H7 (cell line): ENCODE measurements around the gene RBM39. TPM values are rescaled to one million over a fixed set of nuclear protein-coding genes. Genes with fewer than 3 reads are reported as not detected.

Experiments
- DNase-seq: peaks from one replicate; pipeline ENCODE4 v3.0.0; 2012
- H3K27me3 ChIP-seq: 2 replicates; pipeline ENCODE4 v1.6.0; 2011; ENCODE audit warnings: mild to moderate bottlenecking, low read length; ENCODE audit not compliant: control insufficient read depth, insufficient read depth
- H3K36me3 ChIP-seq: replicated peaks from 2 replicates; pipeline ENCODE4 v1.5.1; 2011; ENCODE audit warnings: low read length; ENCODE audit not compliant: control insufficient read depth, insufficient read depth
- H3K4me3 ChIP-seq: 2 replicates; pipeline ENCODE4 v1.5.1; 2011; ENCODE audit warnings: low read depth, mild to moderate bottlenecking, control low read depth, low read length, moderate library complexity; ENCODE audit not compliant: insufficient read depth
- total RNA-seq: library from RNA; depleted of rRNA; stranded (reverse); fragments of >200 nt; shearing (Covaris generic); gene quantifications from 2 replicates; pipeline ENCODE4 v1.2.3, GENCODE V29; 2014

RBM39 gene
- total RNA-seq, 1 experiment from 2014 or later: 181 TPM

GRCh38 chr20:35737865-35738333 lies 4.2 kb downstream of the RBM39 start:
- DNase-seq: no peak
- Histone ChIP-seq H3K36me3 (peaks cover 62% of the 10 kb centered on the region), H3K4me3 (no peak overlapping the region), H3K27me3 (no peaks in the 10 kb centered on the region)

- DNase-seq: no peak
- peaks cover 76% of the 10 kb centered on the region for H3K36me3 ChIP-seq
- no peaks in the 10 kb centered on the region for H3K27me3 ChIP-seq
- H3K4me3 ChIP-seq: no peak overlapping the region
Observed at GRCh38 chr20:35735826-35736470, 6.1 kb downstream of the RBM39 start.

DNA sequence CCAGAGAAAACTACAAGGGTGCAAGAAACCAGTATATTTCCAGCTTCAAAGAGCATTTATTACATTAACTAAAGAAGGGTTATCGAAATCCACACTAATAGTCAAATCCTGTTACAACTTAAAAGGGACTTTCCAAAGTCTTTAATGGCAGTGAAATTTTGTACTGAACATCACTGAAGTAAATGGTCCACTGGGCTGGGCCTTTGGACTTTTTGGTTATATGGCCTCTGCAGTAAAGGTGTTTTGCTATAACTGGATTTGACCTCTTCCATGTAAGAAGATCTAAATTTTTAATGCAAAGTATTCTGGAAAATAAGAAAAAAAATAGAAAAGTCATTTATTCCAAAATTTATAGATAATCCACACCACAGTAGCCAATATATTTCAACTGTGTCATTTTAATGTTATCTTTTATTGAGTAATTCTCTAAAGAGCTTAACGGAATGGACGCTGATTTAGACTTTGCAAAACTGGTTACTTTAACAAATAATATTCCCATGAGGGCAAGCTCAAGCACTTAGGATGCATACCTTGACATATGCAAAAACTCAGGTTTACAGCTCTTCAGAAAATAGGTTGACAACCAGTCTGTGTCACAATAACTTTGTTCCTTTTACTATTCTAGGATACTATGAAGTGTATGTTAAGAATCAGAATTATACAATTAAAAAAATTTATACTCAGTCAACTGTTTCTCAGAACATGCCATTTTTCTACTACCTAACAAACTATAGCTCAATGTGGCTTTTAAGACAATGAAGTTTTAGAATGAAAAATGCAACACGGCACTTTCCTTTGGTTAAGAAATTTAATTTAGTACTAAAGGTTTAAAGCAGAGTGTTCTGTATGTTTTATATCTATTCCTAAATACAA lies 7.0 kb downstream of the RBM39 start:
- DNase-seq: no peak
- no peak overlapping the region for H3K4me3 ChIP-seq
- peaks cover 80% of the 10 kb centered on the region for H3K36me3 ChIP-seq
- no peaks in the 10 kb centered on the region for H3K27me3 ChIP-seq

GRCh38 chr20:35734374-35734773 lies 7.7 kb downstream of the RBM39 start:
- H3K36me3 ChIP-seq: peaks cover 82% of the 10 kb centered on the region
- DNase-seq: no peak
- H3K27me3 ChIP-seq: no peaks in the 10 kb centered on the region
- no peak overlapping the region for H3K4me3 ChIP-seq

- no peak for DNase-seq
Observed at GRCh38 chr20:35732644-35732982, 9.4 kb downstream of the RBM39 start.

DNA sequence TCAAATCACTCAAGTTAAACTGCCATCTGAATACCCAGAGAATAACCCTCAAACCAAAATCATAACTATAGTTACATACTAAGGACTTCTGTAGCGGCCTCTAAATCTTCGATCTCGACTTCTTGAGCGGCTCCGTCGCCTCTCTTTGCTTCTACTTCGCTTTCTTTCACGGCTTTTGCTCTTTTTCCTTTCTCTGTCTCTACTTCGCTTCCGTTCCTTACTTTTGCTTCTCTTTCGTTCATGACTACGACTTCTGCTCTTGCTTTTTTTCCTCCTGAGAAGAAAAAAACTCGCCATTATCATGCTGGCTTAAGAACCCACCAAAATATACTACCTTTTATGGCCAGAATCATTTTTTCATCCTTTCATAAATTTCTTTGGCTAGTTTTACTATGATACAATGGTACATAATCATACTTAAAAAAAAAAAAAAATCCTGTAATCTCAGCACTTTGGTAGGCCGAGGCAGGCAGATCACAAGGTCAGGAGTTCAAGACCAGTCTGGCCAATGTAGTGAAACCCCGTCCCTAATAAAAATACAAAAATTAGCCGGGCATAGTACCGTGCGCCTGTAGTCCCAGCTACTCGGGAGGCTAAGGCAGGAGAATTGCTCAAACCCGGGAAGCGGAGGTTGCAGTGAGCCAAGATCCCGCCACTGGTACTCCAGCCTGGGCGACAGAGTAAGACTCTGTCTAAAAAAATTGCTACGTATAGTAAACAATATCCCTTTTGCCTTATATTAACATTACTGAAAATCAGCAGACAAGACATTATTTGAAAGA lies 10.0 kb downstream of the RBM39 start:
- peaks cover 76% of the 10 kb centered on the region for H3K36me3 ChIP-seq
- no peak for DNase-seq
- H3K27me3 ChIP-seq: no peaks in the 10 kb centered on the region
- H3K4me3 ChIP-seq: no peak overlapping the region

More at GRCh38 chr20:35732644-35732982, 9.4 kb downstream of the RBM39 start:
- Histone ChIP-seq H3K27me3 (no peaks in the 10 kb centered on the region), H3K36me3 (peaks cover 75% of the 10 kb centered on the region), H3K4me3 (no peak overlapping the region)

DNA sequence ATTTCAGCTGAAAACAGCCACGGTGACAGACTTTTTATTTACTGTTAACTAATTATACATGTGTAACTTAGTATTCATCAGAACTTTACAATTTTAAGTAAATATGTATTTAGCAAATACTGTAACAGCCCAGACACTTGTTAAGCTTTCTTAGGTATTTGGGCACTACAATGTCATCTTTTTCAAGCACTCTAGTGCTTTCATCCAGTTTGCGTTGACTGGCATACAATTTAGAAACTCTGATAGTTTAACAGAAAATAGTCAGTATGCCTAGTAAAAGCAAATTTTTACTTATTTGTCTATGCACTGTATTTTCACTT lies 10.6 kb downstream of the RBM39 start:
- Histone ChIP-seq H3K4me3 (no peak overlapping the region), H3K27me3 (no peaks in the 10 kb centered on the region), H3K36me3 (peaks cover 78% of the 10 kb centered on the region)
- DNase-seq: no peak

DNA sequence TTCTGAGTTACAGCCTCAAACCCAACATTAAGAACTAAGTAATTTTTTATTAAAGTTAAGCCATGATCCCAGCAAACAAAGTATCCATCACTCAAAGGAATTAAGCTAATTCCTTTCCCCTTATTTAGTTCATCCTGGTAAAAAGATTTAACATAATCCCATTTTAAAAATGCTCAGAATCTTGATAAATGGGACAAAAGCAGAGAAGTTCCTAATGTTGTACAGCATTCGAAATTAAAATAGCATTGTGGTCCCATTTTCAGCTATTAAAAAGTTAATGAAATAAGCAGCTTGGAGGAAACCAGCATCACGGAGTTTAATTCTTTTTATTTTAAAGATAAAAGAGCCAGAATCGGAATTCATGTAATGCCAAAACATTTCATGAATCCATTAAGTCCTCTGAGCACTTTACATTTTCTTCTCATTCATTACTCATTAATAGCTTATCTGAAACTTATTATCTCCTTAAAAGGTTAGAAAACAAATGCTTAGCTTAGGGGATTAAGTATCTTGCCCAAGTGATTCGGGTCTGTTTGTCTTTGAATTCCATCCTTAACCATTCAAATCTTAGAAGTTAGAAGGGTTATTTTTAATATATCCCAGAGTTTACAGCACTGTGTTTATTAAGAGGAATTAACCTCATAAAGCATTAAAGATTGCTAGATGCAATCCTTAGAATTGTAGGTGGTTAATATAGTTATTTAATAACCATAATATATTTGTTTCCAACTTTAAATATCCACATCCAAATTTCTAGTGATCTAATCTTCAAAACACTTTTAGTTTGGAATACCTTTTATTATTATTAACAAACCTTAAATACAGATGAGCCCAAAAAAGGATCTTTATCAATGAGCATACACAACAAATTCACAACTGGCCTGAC lies 11.2 kb downstream of the RBM39 start:
- H3K27me3 ChIP-seq: no peaks in the 10 kb centered on the region
- peaks cover 73% of the 10 kb centered on the region for H3K36me3 ChIP-seq
- no peak for DNase-seq
- H3K4me3 ChIP-seq: no peak overlapping the region

GRCh38 chr20:35729836-35730582 lies 12.1 kb downstream of the RBM39 start:
- no peak for DNase-seq
- Histone ChIP-seq H3K4me3 (no peak overlapping the region), H3K27me3 (no peaks in the 10 kb centered on the region), H3K36me3 (peaks cover 70% of the 10 kb centered on the region)

DNA sequence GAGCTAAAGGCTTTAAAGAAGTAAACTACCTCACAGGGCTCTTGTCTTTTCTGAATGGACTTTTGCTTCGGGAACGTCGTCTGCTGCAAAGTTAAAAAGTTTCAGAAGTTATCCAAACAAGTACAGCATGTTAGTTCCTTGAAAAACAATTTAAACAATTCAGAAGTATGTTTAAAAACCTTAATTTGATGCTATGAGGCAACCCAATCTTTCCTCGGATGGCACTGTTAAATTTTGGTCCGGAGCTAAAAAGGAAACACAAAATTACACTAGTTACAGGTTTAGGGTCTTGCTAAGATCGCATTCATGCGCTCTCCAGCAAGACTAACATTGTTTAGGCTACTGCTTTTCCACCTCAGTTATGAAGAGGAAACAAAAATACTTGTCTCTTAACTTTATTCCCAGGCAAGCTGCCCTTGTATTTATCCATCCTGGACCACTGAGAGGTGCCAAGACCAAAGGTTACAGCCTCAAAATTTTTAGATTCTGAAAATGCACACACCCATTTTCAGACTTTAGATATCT lies 12.7 kb downstream of the RBM39 start:
- no peak for DNase-seq
- H3K4me3 ChIP-seq: no peak overlapping the region
- H3K27me3 ChIP-seq: no peaks in the 10 kb centered on the region
- peaks cover 71% of the 10 kb centered on the region for H3K36me3 ChIP-seq

DNA sequence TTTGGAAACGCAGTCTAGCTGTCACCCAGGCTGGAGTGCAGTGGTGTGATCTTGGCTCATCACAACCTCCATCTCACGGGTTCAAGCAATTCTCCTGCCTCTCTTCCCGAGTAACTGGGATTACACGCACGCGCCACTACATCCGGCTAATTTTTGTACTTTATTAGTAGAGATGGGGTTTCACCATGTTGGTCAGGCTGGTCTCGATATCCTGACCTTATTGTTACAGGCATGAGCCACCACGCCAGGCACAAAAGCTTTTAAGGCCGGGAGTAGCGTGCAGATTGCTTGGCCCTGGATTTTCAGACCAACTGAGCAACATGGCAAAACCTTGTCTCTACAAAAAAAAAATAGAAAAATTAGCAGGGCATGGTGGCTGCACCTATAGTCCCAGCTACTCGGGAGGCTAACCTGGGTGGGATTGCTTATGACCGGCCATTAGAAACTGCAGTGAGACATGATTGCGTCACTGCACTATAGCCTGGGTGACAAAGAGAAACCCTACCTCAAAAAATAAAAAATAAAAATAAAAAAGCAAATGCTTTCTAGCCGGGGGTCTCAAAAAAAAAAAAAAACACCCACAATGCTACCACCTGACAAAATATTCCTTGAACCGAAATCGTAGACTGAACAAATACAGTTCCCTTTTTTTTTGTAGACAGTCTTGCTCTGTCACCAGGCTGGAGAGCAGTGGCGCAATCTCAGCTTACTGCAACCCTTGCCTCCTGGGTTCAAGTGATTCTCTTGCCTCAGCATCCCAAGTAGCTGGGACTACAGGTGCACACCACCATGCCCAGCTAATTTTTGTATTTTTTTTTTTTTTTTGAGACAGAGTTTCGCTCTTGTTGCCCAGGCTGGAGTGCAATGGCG lies 15.0 kb downstream of the RBM39 start:
- peaks cover 68% of the 10 kb centered on the region for H3K36me3 ChIP-seq
- DNase-seq: no peak
- no peak overlapping the region for H3K4me3 ChIP-seq
- H3K27me3 ChIP-seq: no peaks in the 10 kb centered on the region

GRCh38 chr20:35724321-35725230 lies 17.5 kb downstream of the RBM39 start:
- Histone ChIP-seq H3K27me3 (no peaks in the 10 kb centered on the region), H3K36me3 (peaks cover 70% of the 10 kb centered on the region), H3K4me3 (no peak overlapping the region)
- DNase-seq: no peak
